Activated T-helper 9 cell treated with anti-CD3 and anti-CD28 coated beads, Interleukin-2, amount 50 U/mL, for 16 hours (primary cell): Measurements from ENCODE around the gene UBE2K.
"Not testable (repeated sequence)": the region's sequence is repeated elsewhere in the genome, so short reads cannot be mapped to it uniquely, and the experiment has no call there.

ENCODE experiments used
- DNase-seq: peaks from one replicate; pipeline ENCODE4 v3.0.0-alpha.2; 2020; ENCODE audit warnings: low read depth

UBE2K gene

GRCh38 chr4:39689970-39690369 is 8.0 kb upstream of the UBE2K start:
- DNase-seq = no peak

GRCh38 chr4:39698424-39699009 is 581 bp downstream of the UBE2K start:
- peak; percentile 34 for DNase-seq

- no peak for DNase-seq
These were observed 1.9 kb downstream of the UBE2K start for GRCh38 chr4:39699687-39700409.

GRCh38 chr4:39700554-39700953 is 2.6 kb downstream of the UBE2K start:
- DNase-seq = no peak

GRCh38 chr4:39702716-39703115 is 4.8 kb downstream of the UBE2K start:
- DNase-seq = no peak

DNA sequence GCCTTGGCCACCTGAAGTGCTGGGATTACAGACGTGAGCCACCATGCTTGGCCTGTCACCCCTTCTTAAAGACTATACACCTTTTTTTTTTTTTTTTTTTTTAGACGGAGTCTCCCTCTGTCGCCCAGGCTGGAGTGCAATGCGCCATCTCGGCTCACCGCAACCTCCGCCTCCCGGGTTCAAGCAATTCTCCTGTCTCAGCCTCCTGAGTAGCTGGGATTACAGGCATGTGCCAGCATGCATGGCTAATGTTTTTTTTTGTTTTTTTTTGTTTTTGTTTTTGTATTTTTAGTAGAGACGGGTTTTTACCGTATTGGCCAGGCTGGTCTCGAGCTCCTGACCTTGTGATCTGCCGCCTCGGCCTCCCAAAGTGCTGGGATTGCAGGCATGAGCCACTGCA is 6.9 kb downstream of the UBE2K start:
- not testable (repeated sequence) for DNase-seq

DNA sequence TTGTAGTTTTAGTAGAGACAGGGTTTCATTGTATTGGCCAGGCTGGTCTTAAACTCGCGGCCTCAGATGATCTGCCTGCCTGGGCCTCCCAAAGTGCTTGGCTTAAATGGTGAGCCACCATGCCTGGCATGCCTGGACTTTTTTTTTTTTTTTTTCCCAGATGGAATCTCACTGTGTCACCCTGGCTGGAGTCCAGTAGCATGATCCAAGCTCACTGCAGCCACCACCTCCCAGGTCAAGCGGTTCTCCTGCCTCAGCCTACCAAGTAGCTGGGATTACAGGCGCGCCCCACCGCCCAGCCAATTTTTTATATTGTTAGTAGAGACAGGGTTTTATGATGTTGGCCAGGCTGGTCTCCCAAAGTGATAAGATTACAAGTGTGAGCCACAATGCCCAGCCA is 8.4 kb downstream of the UBE2K start:
- DNase-seq = no peak

DNA sequence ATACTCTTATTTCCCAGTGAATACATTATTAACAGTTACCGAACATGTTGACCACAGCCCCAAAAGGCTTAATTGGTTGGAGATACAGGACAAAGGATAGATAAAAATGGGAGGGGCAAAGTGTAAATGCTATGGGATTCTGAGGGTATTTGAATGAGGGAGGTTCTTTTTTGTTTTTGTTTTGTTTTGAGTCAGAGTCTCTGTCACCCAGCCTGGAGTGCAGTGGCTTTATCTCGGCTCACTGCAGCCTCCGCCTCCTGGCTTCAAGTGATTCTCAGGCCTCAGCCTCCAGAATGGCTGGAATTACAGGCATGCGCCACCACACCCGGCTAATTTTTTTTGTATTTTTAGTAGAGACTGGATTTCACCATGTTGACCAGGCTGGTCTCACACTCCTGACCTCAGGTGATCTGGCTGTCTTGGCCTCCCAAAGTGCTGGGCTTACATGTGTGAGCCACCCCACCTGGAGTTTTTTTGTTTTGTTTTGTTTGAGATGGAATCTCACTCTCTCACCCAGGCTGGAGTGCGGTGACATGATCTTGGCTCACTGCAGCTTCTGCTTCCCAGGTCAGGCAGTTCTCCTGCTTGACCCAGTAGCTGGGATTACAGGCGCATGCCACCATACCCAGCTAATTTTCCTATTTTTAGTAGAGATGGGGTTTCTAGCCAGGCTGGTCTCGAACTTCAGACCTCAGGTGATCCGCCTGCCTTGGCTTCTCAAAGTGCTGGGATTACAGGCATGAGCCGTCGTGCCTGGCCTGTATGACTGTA is 9.0 kb downstream of the UBE2K start:
- no peak for DNase-seq

DNA sequence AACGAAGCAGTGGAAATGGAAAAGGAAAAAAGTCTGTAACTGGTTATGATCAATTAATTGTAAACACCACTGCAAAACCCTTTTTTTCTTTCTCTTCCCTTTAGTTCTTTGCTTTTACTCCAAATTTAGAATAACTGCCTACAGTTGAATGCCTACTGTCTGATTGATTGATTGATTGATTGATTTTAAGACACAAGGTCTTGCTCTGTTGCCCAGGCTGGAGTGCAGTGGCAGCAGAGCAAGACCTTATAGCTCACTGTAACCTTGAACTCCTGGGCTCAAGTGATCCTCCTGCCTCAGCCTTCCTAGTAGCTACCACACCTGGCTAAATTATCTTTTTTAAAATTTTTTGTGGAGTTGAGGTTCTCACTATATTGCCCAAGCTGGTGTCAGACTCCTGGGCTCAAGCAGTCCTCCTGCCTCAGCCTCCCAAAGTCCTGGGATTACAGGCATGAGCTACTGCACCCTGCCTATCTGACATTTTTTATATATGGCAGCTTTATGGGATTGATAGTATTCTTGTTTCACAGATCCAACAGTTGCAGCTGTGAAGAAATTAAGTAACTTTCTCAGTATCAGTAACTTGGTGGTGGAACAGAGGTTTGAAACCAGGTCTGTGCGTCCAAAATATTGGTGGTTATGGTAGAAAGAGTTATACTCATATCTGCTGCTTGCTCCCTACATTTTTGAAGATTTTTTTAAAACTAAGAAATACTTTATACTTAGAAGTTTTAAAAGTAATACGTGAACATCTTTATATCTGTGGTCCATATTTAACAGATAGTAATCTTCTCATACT is 12.4 kb downstream of the UBE2K start:
- no peak for DNase-seq

DNA sequence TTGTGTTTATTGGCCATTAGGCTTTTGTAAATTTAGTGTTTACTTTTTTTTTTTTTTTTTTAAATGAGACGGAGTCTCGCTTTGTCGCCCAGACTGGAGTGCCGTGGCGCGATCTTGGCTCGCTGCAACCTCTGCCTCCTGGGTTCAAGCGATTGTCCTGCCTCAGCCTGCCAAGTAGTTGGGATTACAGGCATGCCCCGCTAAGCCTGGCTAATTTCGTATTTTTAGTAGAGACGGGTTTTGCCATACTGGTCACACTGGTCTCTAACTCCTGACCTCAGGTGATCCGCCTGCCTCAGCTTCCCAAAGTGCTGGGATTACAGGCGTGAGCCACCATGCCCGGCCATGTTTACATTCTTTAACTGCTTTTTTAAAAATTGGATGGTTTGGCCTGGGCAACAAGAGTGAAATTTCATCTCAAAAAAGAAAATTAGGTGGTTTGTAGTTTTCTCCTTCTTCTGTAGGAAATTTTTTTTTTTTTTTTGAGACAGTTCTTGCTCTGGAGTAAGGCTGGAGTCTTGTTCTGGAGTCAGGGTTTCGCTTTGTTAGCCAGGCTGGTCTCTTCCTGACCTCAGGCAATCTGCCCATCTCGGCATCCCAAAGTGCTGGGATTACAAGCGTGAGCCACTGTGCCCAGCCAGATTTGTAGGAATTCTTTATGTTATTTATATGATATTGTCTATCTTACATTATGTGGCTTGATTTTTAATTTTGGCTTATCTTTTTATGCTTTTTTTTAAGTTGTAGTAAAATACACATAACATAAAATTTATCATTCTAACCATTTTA is 15.1 kb downstream of the UBE2K start:
- no peak for DNase-seq

DNA sequence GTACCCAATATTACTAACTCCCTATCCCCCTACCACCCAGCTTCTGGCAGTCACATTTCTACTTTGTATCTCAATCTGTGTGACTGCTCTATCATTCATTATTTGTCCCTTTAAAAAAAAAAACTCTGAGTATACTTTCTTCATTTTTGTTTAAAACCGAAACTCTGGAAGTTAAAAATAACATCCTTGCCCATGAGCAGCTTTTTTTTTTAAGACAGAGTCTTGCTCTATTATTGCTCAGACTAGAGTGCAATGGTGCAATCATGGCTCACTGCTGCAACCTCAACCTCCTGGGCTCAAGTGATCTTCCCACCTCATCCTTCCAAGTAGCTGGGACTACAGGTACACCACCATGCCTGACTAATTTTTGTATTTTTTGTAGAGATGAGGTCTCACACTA is 15.8 kb downstream of the UBE2K start:
- no peak for DNase-seq

DNA sequence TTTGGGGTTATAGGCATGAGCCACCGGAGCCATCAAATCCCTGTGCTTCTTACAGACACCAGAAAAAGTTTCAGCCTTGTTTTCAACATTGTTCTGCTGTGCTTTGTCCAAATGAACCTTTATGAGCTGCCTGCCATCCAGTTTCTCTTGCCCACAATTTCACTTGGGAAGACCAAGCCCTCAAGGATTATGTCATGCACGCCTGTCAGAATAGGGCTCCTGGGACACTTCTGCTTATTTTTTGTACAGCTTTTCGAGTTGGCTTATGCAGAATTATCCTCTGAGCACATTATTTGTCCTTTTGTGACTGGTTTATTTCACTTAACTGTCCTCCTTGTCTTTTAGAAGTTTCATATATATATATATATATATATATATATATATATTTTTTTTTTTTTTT is 16.2 kb downstream of the UBE2K start:
- no peak for DNase-seq

DNA sequence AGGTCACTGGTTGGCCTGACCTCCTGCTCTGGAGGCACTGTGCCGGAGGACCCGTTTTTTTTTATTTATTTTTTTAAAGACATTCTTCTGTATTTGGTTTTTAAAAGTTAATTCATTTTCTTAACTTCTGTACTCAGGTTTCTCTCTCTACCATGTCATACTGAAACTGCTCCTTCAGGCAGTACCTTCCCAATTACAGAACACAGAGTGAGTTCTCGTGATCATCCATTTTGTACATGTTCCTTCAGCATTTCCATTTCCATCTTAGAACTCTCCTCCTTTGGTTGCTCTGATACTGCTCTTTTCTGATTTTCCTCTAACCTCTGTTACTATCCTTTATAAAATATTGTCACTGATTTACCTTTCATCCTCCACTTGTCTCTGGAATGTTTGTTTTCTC is 17.9 kb downstream of the UBE2K start:
- DNase-seq = no peak

GRCh38 chr4:39716356-39716755 is 18.4 kb downstream of the UBE2K start:
- no peak for DNase-seq

GRCh38 chr4:39717743-39718142 is 19.8 kb downstream of the UBE2K start:
- DNase-seq = not testable (repeated sequence)

DNA sequence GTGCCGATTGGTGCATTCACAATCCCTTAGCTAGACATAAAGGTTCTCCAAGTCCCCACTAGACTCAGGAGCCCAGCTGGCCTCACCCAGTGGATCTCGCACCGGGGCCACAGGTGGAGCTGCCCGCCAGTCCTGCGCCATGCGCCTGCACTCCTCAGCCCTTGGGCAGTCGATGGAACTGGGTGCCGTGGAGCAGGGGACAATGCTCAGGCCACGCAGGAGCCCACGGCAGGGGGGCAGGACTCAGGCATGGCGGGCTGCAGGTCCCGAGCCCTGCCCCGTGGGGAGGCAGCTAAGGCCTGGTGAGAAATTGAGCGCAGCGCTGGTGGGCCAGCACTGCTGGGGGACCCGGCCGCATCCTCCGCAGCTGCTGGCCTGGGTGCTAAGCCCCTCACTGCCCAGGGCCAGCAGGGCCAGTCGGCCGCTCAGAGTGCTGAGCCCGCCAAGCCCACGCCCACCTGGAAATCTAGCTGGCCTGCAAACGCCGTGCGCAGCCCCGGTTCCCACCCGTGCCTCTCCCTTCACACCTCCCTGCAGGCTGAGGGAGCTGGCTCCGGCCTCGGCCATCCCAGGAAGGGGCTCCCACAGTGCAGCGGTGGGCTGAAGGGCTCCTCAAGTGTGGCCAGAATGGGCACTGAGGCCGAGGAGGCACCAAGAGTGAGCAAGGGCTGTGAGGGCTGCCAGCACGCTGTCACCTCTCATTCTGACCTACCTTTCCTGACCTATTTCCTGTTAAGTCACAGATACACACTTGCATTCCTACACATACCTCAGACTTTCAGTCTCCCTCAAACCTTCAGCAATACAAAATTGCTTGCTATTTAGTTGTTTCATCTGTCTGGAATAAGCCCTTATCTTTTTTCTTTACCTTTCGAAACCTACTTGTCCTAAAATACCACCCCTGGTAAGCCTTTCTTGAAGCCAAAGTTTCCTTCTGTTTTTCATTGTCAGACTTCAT is 20.7 kb downstream of the UBE2K start:
- no peak for DNase-seq

GRCh38 chr4:39719804-39720580 is 22.1 kb downstream of the UBE2K start:
- no peak for DNase-seq

- DNase-seq = not testable (repeated sequence)
These were observed 23.3 kb downstream of the UBE2K start for GRCh38 chr4:39721273-39721672.

DNA sequence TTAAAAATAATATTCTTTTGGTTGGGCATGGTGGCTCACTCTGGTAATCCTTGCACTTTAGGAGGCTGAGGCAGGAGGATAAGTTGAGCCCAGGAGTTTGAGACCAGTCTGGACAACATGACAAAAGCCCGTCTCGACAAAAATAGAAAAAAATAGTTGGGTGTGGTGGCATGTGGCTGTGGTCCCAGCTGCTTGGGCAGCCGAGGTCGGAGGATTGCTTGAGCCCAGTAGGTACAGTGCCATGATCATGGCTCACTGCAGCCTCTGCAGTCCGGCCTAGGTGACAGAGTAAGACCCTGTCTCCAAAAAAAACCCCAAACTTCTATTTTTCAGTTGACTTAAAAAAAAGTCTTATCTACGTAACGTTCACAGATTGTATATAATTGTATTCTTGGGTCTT is 23.9 kb downstream of the UBE2K start:
- DNase-seq = no peak

DNA sequence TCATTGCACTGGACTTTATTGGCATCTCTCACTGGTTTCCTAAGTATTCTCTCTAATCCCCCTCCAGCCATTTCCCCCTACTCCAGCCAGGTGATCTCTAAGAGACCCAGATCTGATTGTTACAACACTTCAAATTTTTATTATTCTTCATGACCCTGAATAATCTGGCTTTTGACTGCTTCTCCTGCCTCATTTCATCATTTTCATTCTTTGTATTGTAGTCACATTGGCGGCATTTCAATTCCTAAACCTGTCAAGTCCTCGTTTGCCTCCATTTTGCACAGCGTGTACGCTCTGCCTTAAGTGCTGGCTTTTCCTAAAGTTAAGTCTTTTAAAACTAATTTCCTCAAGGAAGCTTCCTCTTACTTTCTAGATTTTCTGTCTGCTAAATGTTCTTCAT is 31.6 kb downstream of the UBE2K start:
- DNase-seq = no peak
